A549 (cell line): ENCODE results near the gene RASSF8.

Source experiments
- CEBPB ChIP-seq, 2 experiments: fragments of >200 bp in 1 of 2; sonication (Bioruptor Twin) in 1 of 2; formaldehyde crosslinking in 1 of 2; IDR thresholded peaks; 2 replicates each; pipeline ENCODE4 v1.6.1; 2012 to 2016
- EP300 ChIP-seq, 2 experiments: fragments of >200 bp; sonication (Bioruptor Twin); formaldehyde crosslinking; IDR thresholded peaks; 2 replicates in 1 of 2; 3 replicates in 1 of 2; pipeline ENCODE4 v1.6.1; 2016 to 2017
- ESRRA ChIP-seq: fragments of 150-350 bp; IDR thresholded peaks from 2 replicates; pipeline ENCODE4 v1.6.1; 2014; ENCODE audit warnings: mild to moderate bottlenecking, low read length, borderline replicate concordance
- GATA3 ChIP-seq: IDR thresholded peaks from 2 replicates; pipeline ENCODE4 v1.6.1; 2012; ENCODE audit warnings: borderline replicate concordance
- POLR2A ChIP-seq: IDR thresholded peaks from 2 replicates; pipeline ENCODE4 v1.6.1; 2012; ENCODE audit warnings: mild to moderate bottlenecking, low read length
- SMC3 ChIP-seq: fragments of >200 bp; sonication (Bioruptor Twin); formaldehyde crosslinking; IDR thresholded peaks from 3 replicates; pipeline ENCODE4 v1.6.1; 2018; ENCODE audit warnings: inconsistent platforms
- TF ChIP-seq, protein P1 (sequence below): fragments of 200-600 bp; sonication (generic); IDR thresholded peaks from 2 replicates; pipeline ENCODE4 v1.6.1; 2016; ENCODE audit warnings: antibody characterized with exemption, mild to moderate bottlenecking, moderate library complexity
- TF ChIP-seq, protein P2 (sequence below): fragments of >200 bp; sonication (Bioruptor Twin); formaldehyde crosslinking; IDR thresholded peaks from 3 replicates; pipeline ENCODE4 v1.5.1; 2016
- TF ChIP-seq, protein P3 (sequence below): IDR thresholded peaks from 2 replicates; pipeline ENCODE4 v1.6.1; 2012

DNA sequence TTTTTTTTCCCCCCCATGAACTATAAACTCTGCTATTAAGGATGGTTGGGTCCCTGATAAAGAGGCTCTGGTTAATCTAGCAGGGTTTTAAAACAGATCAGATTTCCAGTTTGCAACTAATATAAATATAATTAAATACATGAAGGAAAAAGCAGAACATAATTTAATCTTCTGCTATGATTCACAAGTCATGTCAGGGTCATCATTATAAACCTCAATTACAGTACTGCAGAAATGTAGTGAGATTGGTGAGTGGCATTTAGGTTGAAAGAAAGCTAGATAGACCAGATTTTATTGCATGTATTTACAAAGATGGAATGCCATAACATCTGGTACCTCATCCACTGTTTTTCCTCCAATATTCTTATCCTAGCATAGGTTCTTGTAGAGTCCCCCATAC is 14.5 kb upstream of the RASSF8 start:
- TF ChIP-seq, protein P1, sequence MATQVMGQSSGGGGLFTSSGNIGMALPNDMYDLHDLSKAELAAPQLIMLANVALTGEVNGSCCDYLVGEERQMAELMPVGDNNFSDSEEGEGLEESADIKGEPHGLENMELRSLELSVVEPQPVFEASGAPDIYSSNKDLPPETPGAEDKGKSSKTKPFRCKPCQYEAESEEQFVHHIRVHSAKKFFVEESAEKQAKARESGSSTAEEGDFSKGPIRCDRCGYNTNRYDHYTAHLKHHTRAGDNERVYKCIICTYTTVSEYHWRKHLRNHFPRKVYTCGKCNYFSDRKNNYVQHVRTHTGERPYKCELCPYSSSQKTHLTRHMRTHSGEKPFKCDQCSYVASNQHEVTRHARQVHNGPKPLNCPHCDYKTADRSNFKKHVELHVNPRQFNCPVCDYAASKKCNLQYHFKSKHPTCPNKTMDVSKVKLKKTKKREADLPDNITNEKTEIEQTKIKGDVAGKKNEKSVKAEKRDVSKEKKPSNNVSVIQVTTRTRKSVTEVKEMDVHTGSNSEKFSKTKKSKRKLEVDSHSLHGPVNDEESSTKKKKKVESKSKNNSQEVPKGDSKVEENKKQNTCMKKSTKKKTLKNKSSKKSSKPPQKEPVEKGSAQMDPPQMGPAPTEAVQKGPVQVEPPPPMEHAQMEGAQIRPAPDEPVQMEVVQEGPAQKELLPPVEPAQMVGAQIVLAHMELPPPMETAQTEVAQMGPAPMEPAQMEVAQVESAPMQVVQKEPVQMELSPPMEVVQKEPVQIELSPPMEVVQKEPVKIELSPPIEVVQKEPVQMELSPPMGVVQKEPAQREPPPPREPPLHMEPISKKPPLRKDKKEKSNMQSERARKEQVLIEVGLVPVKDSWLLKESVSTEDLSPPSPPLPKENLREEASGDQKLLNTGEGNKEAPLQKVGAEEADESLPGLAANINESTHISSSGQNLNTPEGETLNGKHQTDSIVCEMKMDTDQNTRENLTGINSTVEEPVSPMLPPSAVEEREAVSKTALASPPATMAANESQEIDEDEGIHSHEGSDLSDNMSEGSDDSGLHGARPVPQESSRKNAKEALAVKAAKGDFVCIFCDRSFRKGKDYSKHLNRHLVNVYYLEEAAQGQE, result no peak
- TF ChIP-seq, protein P2, sequence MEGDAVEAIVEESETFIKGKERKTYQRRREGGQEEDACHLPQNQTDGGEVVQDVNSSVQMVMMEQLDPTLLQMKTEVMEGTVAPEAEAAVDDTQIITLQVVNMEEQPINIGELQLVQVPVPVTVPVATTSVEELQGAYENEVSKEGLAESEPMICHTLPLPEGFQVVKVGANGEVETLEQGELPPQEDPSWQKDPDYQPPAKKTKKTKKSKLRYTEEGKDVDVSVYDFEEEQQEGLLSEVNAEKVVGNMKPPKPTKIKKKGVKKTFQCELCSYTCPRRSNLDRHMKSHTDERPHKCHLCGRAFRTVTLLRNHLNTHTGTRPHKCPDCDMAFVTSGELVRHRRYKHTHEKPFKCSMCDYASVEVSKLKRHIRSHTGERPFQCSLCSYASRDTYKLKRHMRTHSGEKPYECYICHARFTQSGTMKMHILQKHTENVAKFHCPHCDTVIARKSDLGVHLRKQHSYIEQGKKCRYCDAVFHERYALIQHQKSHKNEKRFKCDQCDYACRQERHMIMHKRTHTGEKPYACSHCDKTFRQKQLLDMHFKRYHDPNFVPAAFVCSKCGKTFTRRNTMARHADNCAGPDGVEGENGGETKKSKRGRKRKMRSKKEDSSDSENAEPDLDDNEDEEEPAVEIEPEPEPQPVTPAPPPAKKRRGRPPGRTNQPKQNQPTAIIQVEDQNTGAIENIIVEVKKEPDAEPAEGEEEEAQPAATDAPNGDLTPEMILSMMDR, result no peak
- TF ChIP-seq CEBPB (IDR thresholded peaks at IDR 0.05), result no peak
- no peak for TF ChIP-seq SMC3
- no peak for TF ChIP-seq EP300 (IDR thresholded peaks at IDR 0.05)
- no peak for TF ChIP-seq ESRRA
- no peak for TF ChIP-seq POLR2A
- TF ChIP-seq, protein P3, sequence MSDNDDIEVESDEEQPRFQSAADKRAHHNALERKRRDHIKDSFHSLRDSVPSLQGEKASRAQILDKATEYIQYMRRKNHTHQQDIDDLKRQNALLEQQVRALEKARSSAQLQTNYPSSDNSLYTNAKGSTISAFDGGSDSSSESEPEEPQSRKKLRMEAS, result no peak
- TF ChIP-seq GATA3, result no peak
